Measurements from ENCODE around the gene MACO1.
"Not testable (repeated sequence)": the region's sequence is repeated elsewhere in the genome, so short reads cannot be mapped to it uniquely, and the experiment has no call there.

MACO1 gene

DNA sequence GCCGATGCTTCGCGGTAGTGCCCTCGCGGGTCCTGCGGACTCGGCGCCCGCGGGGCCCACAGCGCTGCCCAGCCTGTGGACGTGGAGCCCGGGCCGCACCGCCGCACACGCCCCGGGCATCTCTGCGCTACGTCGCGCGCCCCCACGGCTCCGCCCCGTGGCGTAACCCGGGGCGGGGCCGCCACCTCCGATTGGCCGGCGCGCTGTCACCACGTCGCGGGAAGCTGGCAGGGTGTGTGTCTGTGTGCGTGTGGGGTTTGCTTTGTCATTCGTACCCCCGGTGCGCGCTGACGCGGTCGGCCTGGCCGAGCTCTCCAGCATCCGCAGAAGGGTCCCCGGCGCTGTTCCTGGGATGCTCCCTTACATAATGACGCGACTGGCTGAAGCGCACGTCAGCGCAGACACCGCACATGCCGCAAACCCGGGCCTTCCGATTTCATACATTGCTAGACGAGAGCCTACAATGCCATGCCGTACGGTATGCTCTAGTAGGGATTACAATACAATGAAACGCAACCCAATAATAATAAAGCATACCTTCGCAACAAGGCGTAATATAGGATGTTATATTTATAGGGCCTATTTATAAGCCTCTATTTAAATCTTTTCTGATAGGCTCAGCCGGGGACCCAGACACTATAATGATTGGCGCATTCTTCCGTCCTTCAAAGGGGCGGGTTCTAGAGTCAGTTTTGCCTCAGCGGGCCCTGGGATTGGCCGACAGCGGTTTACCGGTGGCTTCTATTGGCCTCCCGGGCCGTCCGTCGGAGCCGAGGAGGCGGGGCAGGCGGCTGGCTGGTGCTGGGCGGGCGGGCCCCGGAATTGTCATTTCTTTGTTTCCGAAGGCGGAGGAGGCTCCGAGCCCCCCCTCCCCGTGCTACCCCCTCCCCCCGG, at the start of gene MACO1:
MACO1 (plus strand) TSS at position 825 of the 894 bp plus-strand sequence. CDS start 202 bp downstream, outside the sequence.
- peak; percentile 78 for DNase-seq

- DNase-seq, result not testable (repeated sequence)
These were observed 48.2 kb upstream of the MACO1 start for GRCh38 chr1:25382543-25382942.

DNA sequence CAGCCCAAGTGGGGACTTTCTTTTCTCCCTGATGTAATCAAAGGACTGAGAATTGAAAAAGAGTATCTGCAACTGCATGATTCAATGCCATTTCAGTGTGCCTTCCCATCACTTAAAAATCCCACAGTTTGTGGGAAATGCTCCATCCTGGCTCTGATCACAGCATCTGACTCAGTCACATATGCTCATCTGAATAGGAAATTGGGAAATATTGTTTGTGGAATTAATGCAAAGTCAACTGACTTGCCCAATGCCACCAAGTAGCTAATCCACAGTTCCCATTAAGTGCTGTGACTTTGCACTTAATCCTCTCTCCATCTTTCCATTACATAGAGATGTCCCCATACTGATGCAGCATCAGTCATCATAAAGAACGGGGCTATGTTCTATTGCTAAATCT, 47.6 kb upstream of the MACO1 start:
- not testable (repeated sequence) for DNase-seq

GRCh38 chr1:25383875-25384274, 46.8 kb upstream of the MACO1 start:
- not testable (repeated sequence) for DNase-seq

DNA sequence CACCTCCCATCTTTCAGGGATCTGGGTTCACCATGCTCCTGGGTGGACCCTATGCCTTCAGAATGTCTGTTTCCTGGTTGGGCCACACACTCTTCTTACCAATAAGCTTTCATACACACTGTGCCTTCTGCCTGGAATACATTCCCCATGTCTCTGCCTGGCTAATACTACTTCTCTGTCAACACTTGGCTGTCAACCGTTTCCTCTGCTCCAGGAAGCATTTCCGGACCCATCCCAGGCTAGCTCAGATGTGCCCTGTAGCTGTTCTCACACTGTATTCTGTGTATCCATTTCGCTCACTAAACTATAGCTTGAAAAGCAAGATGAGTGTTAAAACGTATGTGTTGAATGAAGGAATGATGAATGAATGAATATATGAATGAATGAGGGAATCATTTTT, 43.6 kb upstream of the MACO1 start:
- not testable (repeated sequence) for DNase-seq

DNA sequence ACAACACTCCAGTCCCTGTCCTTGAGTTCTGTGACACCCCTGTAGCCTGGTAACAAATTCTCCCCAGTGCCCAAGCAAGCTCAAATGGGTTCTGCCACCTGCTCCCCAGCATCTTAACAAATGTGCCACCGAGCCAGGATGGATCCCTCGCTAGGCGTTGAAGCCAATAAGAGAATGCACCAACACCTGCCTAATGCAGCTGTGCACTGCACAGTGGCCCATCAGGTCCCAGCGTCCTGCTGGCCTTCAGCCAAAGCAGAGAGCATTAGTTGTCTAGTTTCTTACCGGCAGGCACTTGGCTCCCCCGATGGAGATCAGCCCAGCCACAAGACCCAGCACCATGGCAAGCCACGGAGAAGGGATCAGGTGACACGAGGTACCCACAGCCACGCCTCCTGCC, 42.0 kb upstream of the MACO1 start:
- not testable (repeated sequence) for DNase-seq

DNA sequence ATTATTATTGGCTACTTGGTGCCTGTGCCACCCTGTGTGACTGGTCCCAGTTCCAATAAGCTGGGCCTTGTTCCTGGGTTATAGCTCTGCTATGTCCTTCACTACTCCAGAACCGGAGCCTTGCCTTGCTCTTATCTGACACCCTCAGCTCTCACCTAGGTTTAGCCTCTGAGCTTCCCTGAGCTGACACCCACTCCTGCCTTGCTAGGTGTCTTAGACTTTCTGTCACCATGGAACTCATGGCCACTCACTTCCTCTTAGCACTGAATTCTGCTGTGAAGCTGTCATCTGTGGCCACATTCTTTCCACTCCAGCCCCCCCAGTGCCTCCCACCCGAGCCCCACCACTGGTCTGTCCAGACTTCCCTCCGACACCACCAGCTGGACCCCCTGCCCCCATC, 41.0 kb upstream of the MACO1 start:
- DNase-seq, result not testable (repeated sequence)

DNA sequence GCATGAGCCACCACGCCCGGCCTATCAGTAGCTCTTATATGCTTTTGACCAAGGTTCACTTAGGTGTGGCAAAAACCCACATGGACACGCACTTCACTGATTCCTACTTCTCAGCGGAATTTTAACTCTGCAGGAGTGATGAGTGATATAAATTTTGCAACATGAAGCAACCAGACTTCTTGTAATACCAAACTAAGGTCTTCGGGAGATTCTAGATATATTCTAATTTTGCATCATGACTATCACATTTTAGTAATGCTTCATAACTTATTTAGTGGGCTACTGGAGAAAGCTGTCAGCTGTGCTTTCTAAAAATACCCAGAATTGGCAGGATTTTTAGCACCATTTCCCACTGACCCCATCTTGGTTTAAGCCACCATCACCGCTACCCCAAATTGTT, 37.9 kb upstream of the MACO1 start:
- DNase-seq, result no peak

- DNase-seq, result not testable (repeated sequence)
These were observed 33.1 kb upstream of the MACO1 start for GRCh38 chr1:25397549-25397948.

GRCh38 chr1:25398079-25398478, 32.6 kb upstream of the MACO1 start:
- not testable (repeated sequence) for DNase-seq

GRCh38 chr1:25402947-25403803, 27.5 kb upstream of the MACO1 start:
- not testable (repeated sequence) for DNase-seq

GRCh38 chr1:25405731-25406305, 24.9 kb upstream of the MACO1 start:
- not testable (repeated sequence) for DNase-seq

- DNase-seq, result not testable (repeated sequence)
These were observed 20.9 kb upstream of the MACO1 start for GRCh38 chr1:25409641-25410427.

- DNase-seq, result not testable (repeated sequence)
These were observed 17.6 kb upstream of the MACO1 start for GRCh38 chr1:25412872-25413623.

- DNase-seq, result not testable (repeated sequence)
These were observed 16.5 kb upstream of the MACO1 start for GRCh38 chr1:25414157-25414556.

- not testable (repeated sequence) for DNase-seq
These were observed 16.1 kb upstream of the MACO1 start for GRCh38 chr1:25414578-25414977.

DNA sequence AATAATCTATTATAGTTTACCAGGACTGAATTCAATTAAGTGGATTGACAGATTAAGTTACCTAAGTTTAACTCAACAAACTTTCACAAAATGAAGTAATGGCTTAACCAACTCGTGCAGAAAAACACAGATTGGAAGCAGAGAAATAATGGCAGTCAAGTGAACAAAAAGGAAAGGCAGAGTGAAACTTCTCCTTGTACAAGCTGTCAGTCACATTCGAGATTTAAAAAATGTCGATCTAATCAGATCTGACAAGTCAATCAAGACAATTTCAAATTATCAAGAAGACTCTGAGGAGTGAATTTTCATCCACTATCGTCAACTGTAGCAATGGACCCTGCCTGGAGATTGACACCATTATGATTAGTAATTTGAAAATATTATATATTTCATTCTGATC, 13.4 kb upstream of the MACO1 start:
- DNase-seq, result not testable (repeated sequence)

GRCh38 chr1:25419339-25419738, 11.4 kb upstream of the MACO1 start:
- DNase-seq, result not testable (repeated sequence)

GRCh38 chr1:25420715-25421114, 10.0 kb upstream of the MACO1 start, which contains the start of gene RHCE:
TSS of gene RHCE (minus strand) at chr1:25420825. CDS start at chr1:25420786, 39 bp downstream.
- DNase-seq, result not testable (repeated sequence)

DNA sequence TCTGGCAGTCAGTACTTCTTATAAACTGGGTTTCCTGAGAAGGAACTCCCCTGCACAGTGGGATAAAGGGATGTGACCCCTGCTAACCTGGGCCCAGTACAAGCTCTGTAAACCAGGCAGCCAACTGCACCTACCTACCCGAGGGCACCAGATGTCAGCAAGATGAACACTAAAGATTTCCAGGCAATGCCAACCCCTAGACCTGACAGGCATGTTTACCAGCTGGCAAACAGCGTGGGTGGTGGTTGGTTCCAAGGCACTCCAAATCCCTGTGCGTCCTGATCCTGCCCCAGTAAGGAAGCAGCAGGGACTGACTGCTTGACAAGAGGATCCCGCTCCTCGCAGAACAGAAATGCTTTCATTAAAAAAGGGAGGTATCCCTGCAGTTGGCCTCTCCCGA, 7.5 kb upstream of the MACO1 start:
- DNase-seq, result not testable (repeated sequence)
